Body of pancreas (tissue), 4 donors: ENCODE data around the gene MYO1E. TPM values are rescaled to one million over a fixed set of nuclear protein-coding genes. Genes with fewer than 3 reads are reported as not detected.
A peak's percentile ranks its signal among the peaks of the same experiment; 100 is the strongest.

Source experiments
- ATAC-seq: fragments of 150-250 bp; one replicate; pipeline ENCODE4 v1.9.1; 2016
- DNase-seq, 4 donors: peaks; one replicate each; pipeline ENCODE4 v3.0.0-alpha.2; 2019
- H3K27ac ChIP-seq, 4 donors: fragments of 200-600 bp; sonication (generic); 1 replicate in 3 of 4; 2 replicates in 1 of 4; pipeline versions ENCODE4 v1.5.1 to v1.6.1; 2016 to 2019; ENCODE audit warnings: mild to moderate bottlenecking in 1 of 4, mixed read lengths in 1 of 4, moderate library complexity in 1 of 4
- H3K27me3 ChIP-seq, 2 donors: fragments of 200-600 bp; sonication (generic); one replicate each; pipeline ENCODE4 v1.6.0; 2016; ENCODE audit warnings: mild to moderate bottlenecking in 1 of 2
- H3K36me3 ChIP-seq, 2 donors: fragments of 200-600 bp; sonication (generic); replicated peaks in 1 of 2; 2 replicates each; pipeline ENCODE4 v1.5.1; 2016; ENCODE audit warnings: low read depth in 2 of 2; ENCODE audit not compliant: insufficient read depth in 1 of 2
- H3K4me1 ChIP-seq: fragments of 200-600 bp; sonication (generic); one replicate; pipeline ENCODE4 v1.6.0; 2016
- H3K4me3 ChIP-seq, 2 donors: fragments of 200-600 bp; sonication (generic); 1 replicate in 1 of 2; 2 replicates in 1 of 2; pipeline ENCODE4 v1.5.1; 2016 to 2019
- H3K9me3 ChIP-seq, 3 donors: fragments of 200-600 bp; sonication (generic); 1 replicate in 2 of 3; 2 replicates in 1 of 3; pipeline ENCODE4 v1.5.1; 2016
- CTCF ChIP-seq, 7 experiments: fragments of 450-650 bp in 4 of 7; fragments of 200-600 bp in 3 of 7; sonication (generic) in 3 of 7; IDR thresholded peaks; one replicate each; pipeline ENCODE4 v1.5.1; 2016 to 2019; ENCODE audit warnings: antibody characterized with exemption in 7 of 7
- POLR2A ChIP-seq, 3 donors: fragments of 450-650 bp; IDR thresholded peaks; one replicate each; pipeline ENCODE4 v1.6.1; 2016; ENCODE audit warnings: antibody characterized with exemption in 3 of 3, mild to moderate bottlenecking in 2 of 3
- WGBS, 2 donors: methylation state at CpG; one replicate each; pipeline ENCODE4 v1.1.5; 2017; 5-methylcytosine and 5-hydroxymethylcytosine counted together
- intact Hi-C: fragments of 100-400 bp; cut with DNase I; formaldehyde crosslinking; loops from one replicate; pipeline ENCODE4 v1.15.1; 2023
- total RNA-seq, 2 donors: library from RNA; depleted of rRNA; stranded (reverse); fragments of >200 nt; gene quantifications; one replicate each; pipeline ENCODE4 v1.1.0, GENCODE V29; 2016

Gene MYO1E
- total RNA-seq, 2 donors from 2014 or later = 14.0 to 48.5 TPM

GRCh38 chr15:59105854-59106253 is 266.8 kb downstream of the MYO1E start:
- no peak for ATAC-seq
- no peaks in the 10 kb centered on the region for H3K27me3 ChIP-seq
- TF ChIP-seq CTCF (IDR thresholded peaks at IDR 0.05) (no peak), POLR2A (IDR thresholded peaks at IDR 0.05) (no peak)
- 46 to 53% methylated on average over 2 of the region's 2 CpGs for WGBS, 2 donors
- DNase-seq = no peak
- peaks cover 5% of the 10 kb centered on the region for H3K4me1 ChIP-seq
- H3K36me3 ChIP-seq = no peaks in the 10 kb centered on the region
- intact Hi-C loops = no loop called here
- H3K9me3 ChIP-seq = no peaks in the 10 kb centered on the region
- H3K27ac ChIP-seq = no peak overlapping the region
- no peak overlapping the region for H3K4me3 ChIP-seq

- ATAC-seq (peak; percentile 99), DNase-seq (peak; percentile 78 to 89 (median 84))
- TF ChIP-seq CTCF (IDR thresholded peaks at IDR 0.05) (no peak), POLR2A (IDR thresholded peaks at IDR 0.05) (peak in 1 of 3 donors; percentile 20)
- Histone ChIP-seq H3K27ac (peak within 1 kb of the TSS in 2 of 4 donors; percentile 15 to 64), H3K9me3 (no peaks in the 10 kb centered on the region), H3K36me3 (no peaks in the 10 kb centered on the region), H3K27me3 (no peaks in the 10 kb centered on the region), H3K4me3 (peak within 1 kb of the TSS; percentile 43 to 52), H3K4me1 (peaks cover 5% of the 10 kb centered on the region)
- 0 to 1% methylated on average over 33 to 57 of the region's 57 CpGs for WGBS, 2 donors
- intact Hi-C loops = no loop called here
Measured at GRCh38 chr15:59104912-59105732, 267.5 kb downstream of the MYO1E start, which contains the start of gene CCNB2. CCNB2 (plus strand) TSS chr15:59105146; CDS start chr15:59105269, 123 bp downstream.

GRCh38 chr15:59104602-59104911 is 268.1 kb downstream of the MYO1E start:
- H3K27me3 ChIP-seq = no peaks in the 10 kb centered on the region
- no peaks in the 10 kb centered on the region for H3K36me3 ChIP-seq
- intact Hi-C loops = no loop called here
- no peak for TF ChIP-seq POLR2A (IDR thresholded peaks at IDR 0.05)
- TF ChIP-seq CTCF (IDR thresholded peaks at IDR 0.05) = no peak
- DNase-seq (peak in 1 of 4 donors; percentile 17), ATAC-seq (peak; percentile 34)
- no peaks in the 10 kb centered on the region for H3K9me3 ChIP-seq
- H3K27ac ChIP-seq = peak overlapping the region in 1 of 4 donors; percentile 64
- H3K4me1 ChIP-seq = peaks cover 5% of the 10 kb centered on the region
- H3K4me3 ChIP-seq = peak overlapping the region; percentile 43 to 52
- WGBS, 2 donors = 1% methylated on average over 9 of the region's 9 CpGs

GRCh38 chr15:59099162-59099685 is 273.4 kb downstream of the MYO1E start:
- Histone ChIP-seq H3K27me3 (no peaks in the 10 kb centered on the region), H3K36me3 (peaks cover 0 to 8% of the 10 kb centered on the region in 2 donors)
- intact Hi-C loops = no loop called here

More at GRCh38 chr15:59099162-59099685, 273.4 kb downstream of the MYO1E start:
- Histone ChIP-seq H3K9me3 (no peaks in the 10 kb centered on the region), H3K27ac (no peak overlapping the region), H3K4me1 (no peaks in the 10 kb centered on the region), H3K4me3 (no peak overlapping the region)
- ATAC-seq = no peak
- TF ChIP-seq CTCF (IDR thresholded peaks at IDR 0.05) (no peak), POLR2A (IDR thresholded peaks at IDR 0.05) (no peak)
- 59 to 76% methylated on average over 2 of the region's 2 CpGs for WGBS, 2 donors
- DNase-seq = no peak
